Ovary (tissue), 9 donors: ENCODE data around the gene DNAJB8. TPM values are rescaled to one million over a fixed set of nuclear protein-coding genes. Genes with fewer than 3 reads are reported as not detected.

Source experiments
- DNase-seq, 5 donors: peaks; one replicate each; pipeline ENCODE4 v3.0.0-alpha.2; 2019 to 2020
- H3K27ac ChIP-seq, 2 donors: fragments of 200-600 bp; one replicate each; pipeline versions ENCODE4 v1.5.1 to v1.8.0; 2019 to 2022
- H3K27me3 ChIP-seq: fragments of 200-600 bp; one replicate; pipeline ENCODE4 v1.8.0; 2022
- H3K36me3 ChIP-seq: fragments of 200-600 bp; sonication (generic); one replicate; pipeline ENCODE4 v1.5.1; 2019
- H3K4me1 ChIP-seq: one replicate; pipeline ENCODE4 v1.8.1; 2013; ENCODE audit warnings: mild to moderate bottlenecking, moderate library complexity; ENCODE audit not compliant: insufficient read depth
- H3K4me3 ChIP-seq: fragments of 200-600 bp; sonication (generic); one replicate; pipeline ENCODE4 v1.5.1; 2017
- H3K9me3 ChIP-seq, 2 donors: fragments of 200-600 bp in 1 of 2; sonication (generic) in 1 of 2; one replicate each; pipeline versions ENCODE4 v1.5.1 to v1.8.1; 2013 to 2019; ENCODE audit warnings: mild to moderate bottlenecking in 1 of 2, moderate library complexity in 1 of 2
- EP300 ChIP-seq: sonication (generic); formaldehyde crosslinking; IDR thresholded peaks from one replicate; pipeline ENCODE4 v1.6.1; 2017; ENCODE audit warnings: antibody characterized with exemption
- POLR2A ChIP-seq: fragments of 450-650 bp; IDR thresholded peaks from one replicate; pipeline ENCODE4 v1.6.1; 2017; ENCODE audit warnings: antibody characterized with exemption, mild to moderate bottlenecking, moderate library complexity
- WGBS, 3 donors: extraction: QIAGEN DNeasy Blood & Tissue Kit in 1 of 3; methylation state at CpG; one replicate each; pipeline versions ENCODE4 v1.1.5 to v1.1.7; 2013 to 2017; 5-methylcytosine and 5-hydroxymethylcytosine counted together
- intact Hi-C, 4 donors: fragments of 100-400 bp; cut with DNase I; formaldehyde crosslinking; loops; one replicate each; pipeline versions ENCODE4 v1.11.0 to v1.15.1; 2022 to 2023
- polyA plus RNA-seq, 2 donors: library from polyadenylated mRNA; stranded (reverse); fragments of 200-250 nt in 1 of 2; fragments of 350-450 nt in 1 of 2; fragmentation: Illumina TruSeq in 1 of 2; extraction: RNeasy Lipid Tissue Mini Kit (QIAGEN cat#74804) in 1 of 2; gene quantifications; one replicate each; pipeline ENCODE4 v1.2.3, GENCODE V29; 2013 to 2014
- total RNA-seq, 7 donors: library from RNA; depleted of rRNA in 2 of 7; stranded (reverse); fragments of >200 nt in 2 of 7; fragmentation: NEBNext Ultra II Directional in 3 of 7; extraction: Animal tissue kit (Norgen Biotek cat#: 25700) in 3 of 7; gene quantifications; one replicate each; pipeline versions ENCODE4 v1.1.0 to v1.2.4, GENCODE V29; 2016 to 2023
- TF ChIP-seq, protein P1 (sequence below), 3 donors: fragments of 450-650 bp in 2 of 3; fragments of 200-600 bp in 1 of 3; IDR thresholded peaks; one replicate each; pipeline versions ENCODE4 v1.5.1 to v1.8.0; 2016 to 2022; ENCODE audit warnings: antibody characterized with exemption in 3 of 3, mild to moderate bottlenecking in 1 of 3
- donor health status: DM: no; HTN: no; CAD: no; lungs with moderate emphysema.
- donor health status: DM: no; HTN: no; CAD: no.
- donor health status: Bipolar disorder and iron deficiency.
- donor health status: DM: yes; HTN: yes; CAD: no.
- donor health status: DM: no; HTN: no; CAD: no.
- donor health status: DM: yes; HTN: yes; CAD: no.

The DNAJB8 gene
- total and polyA plus RNA-seq, 9 donors, result not detected

DNA sequence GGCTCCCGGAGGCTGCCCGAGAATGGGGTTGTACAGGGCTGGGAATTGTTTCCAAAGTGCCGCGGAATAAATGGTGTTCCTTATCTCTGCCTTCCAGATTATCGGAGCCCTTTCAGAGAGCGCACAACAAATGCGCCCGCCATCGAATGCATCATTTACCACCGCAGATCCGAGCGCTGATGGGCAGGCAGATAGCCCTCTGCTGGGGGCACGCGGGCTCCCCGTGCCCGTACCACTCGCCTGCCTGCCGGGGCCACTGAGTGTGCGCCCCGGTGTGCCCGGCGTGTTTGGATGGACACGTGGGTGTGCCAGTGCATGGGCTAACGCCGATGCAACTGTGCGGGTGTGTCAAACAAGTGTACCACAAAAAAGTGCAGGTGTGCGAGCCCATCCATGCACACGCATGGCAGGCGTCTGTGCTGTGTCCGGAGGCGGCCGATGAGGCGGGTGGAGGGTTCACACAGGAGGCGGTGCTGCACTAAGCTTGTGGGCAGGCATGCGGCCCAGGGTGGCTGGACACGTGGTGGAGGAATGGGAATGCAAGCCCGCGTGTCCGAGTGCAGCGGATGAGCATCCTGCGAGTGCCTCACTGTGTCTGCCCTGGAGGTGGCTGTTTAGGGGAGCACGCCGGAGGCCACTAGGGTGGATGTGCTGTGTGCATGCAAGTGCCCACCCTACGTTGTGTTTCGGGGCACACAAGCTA lies 30.1 kb upstream of the DNAJB8 start:
- WGBS, 3 donors, result 7 to 48% (median 10%) methylated on average over 45 of the region's 45 CpGs
- H3K27ac ChIP-seq, result no peak overlapping the region
- peak in 1 of 5 donors; percentile 54 for DNase-seq

DNA sequence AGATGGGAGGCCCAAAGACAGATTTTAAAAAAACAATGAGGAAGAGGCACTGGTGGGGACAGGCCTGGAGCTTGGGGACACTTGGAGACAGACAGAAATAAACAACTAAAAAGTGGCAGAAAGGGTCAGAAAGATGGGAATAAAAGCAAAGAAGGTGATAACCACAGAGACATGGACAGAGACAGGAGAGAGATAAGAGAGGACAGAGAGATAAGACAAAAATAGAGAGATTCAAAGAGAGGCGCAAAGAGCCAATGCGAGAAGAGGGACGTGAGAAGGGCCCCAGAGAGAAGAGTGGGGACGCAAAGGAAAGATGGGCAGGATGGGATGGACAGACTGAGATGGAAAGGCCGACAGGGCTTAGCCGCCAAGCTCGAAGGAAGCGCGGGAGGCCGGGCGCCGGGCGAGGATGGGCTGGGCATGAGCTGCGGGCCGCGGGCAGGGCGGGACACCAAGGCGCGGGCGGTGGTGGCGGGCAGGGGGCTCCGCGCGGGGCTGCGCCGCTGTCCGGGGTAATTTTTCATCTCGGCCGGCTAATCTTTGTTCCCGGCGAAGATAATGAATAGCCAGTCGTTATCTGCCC lies 29.4 kb upstream of the DNAJB8 start:
- H3K36me3 ChIP-seq, result no peaks in the 10 kb centered on the region
- TF ChIP-seq EP300, result no peak
- TF ChIP-seq, protein P1, sequence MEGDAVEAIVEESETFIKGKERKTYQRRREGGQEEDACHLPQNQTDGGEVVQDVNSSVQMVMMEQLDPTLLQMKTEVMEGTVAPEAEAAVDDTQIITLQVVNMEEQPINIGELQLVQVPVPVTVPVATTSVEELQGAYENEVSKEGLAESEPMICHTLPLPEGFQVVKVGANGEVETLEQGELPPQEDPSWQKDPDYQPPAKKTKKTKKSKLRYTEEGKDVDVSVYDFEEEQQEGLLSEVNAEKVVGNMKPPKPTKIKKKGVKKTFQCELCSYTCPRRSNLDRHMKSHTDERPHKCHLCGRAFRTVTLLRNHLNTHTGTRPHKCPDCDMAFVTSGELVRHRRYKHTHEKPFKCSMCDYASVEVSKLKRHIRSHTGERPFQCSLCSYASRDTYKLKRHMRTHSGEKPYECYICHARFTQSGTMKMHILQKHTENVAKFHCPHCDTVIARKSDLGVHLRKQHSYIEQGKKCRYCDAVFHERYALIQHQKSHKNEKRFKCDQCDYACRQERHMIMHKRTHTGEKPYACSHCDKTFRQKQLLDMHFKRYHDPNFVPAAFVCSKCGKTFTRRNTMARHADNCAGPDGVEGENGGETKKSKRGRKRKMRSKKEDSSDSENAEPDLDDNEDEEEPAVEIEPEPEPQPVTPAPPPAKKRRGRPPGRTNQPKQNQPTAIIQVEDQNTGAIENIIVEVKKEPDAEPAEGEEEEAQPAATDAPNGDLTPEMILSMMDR (IDR thresholded peaks at IDR 0.05), result no peak
- peaks cover 8% of the 10 kb centered on the region for H3K4me1 ChIP-seq
- DNase-seq, result no peak
- H3K27me3 ChIP-seq, result peaks cover 4% of the 10 kb centered on the region
- 41 to 69% (median 49%) methylated on average over 32 of the region's 32 CpGs for WGBS, 3 donors
- intact Hi-C loops, result loop anchor here (2.0 to 10.0 kb wide), 7 partner anchors 69 to 421 kb away; no protein-coding TSS in a partner anchor
- H3K9me3 ChIP-seq, result no peaks in the 10 kb centered on the region
- no peak overlapping the region for H3K27ac ChIP-seq
- H3K4me3 ChIP-seq, result no peak overlapping the region

More for the DNA sequence above, 30.1 kb upstream of the DNAJB8 start:
- intact Hi-C loops, result loop anchor here (2.0 to 10.0 kb wide), 7 partner anchors 69 to 422 kb away; no protein-coding TSS in a partner anchor
- H3K36me3 ChIP-seq, result no peaks in the 10 kb centered on the region
- TF ChIP-seq POLR2A (no peak), EP300 (no peak)
- TF ChIP-seq, protein P1 (IDR thresholded peaks at IDR 0.05), result no peak
- H3K4me1 ChIP-seq, result peaks cover 8% of the 10 kb centered on the region
- no peaks in the 10 kb centered on the region for H3K27me3 ChIP-seq
- H3K9me3 ChIP-seq, result no peaks in the 10 kb centered on the region
- peak overlapping the region; percentile 42 for H3K4me3 ChIP-seq

- Histone ChIP-seq H3K9me3 (no peaks in the 10 kb centered on the region), H3K27me3 (peaks cover 7% of the 10 kb centered on the region), H3K4me3 (no peak overlapping the region), H3K36me3 (no peaks in the 10 kb centered on the region), H3K4me1 (peaks cover 8% of the 10 kb centered on the region), H3K27ac (no peak overlapping the region)
- 89 to 94% (median 92%) methylated on average over 9 of the region's 9 CpGs for WGBS, 3 donors
- intact Hi-C loops, result loop anchor here (5.0 to 10.0 kb wide), 6 partner anchors 68 to 421 kb away; no protein-coding TSS in a partner anchor
- TF ChIP-seq, protein P1 (IDR thresholded peaks at IDR 0.05), result no peak
- TF ChIP-seq POLR2A, result no peak
- TF ChIP-seq EP300, result no peak
- DNase-seq, result no peak
Measured at GRCh38 chr3:128495435-128495970, 28.8 kb upstream of the DNAJB8 start.

DNA sequence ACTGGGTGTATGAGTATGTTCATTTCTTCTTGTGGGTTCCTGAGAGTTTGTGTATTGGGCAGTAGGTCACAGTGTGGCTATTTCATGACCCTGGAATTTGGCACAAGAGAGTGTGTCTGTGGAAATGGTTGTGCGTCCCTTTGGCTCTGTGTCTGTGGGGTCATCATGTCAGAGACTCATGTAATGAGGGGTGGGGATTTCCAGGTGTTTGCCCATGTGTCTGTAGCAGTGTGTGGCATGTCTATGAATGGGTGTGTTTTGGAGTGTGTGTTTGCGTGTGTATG lies 27.6 kb upstream of the DNAJB8 start:
- DNase-seq, result no peak
- no peaks in the 10 kb centered on the region for H3K36me3 ChIP-seq
- H3K27me3 ChIP-seq, result peaks cover 10% of the 10 kb centered on the region
- WGBS, 3 donors, result 67 to 83% (median 77%) methylated on average over 2 of the region's 2 CpGs
- TF ChIP-seq, protein P1 (IDR thresholded peaks at IDR 0.05), result no peak
- no peak for TF ChIP-seq EP300
- no peak for TF ChIP-seq POLR2A
- H3K27ac ChIP-seq, result no peak overlapping the region
- intact Hi-C loops, result loop anchor here in 2 of 4 donors (5.0 to 10.0 kb wide), 2 partner anchors 67 to 420 kb away; no protein-coding TSS in a partner anchor
- no peak overlapping the region for H3K4me3 ChIP-seq
- no peaks in the 10 kb centered on the region for H3K9me3 ChIP-seq
- H3K4me1 ChIP-seq, result peaks cover 11% of the 10 kb centered on the region
